ENCODE data around the gene FAM83C.

Gene FAM83C

GRCh38 chr20:35270021-35270902 is 22.0 kb downstream of the FAM83C start:
- TF ChIP-seq CTCF (conservative IDR thresholded peaks at IDR 0.05; ENCODE audit: low read depth, low read length) = no peak
- no peak overlapping the region for H3K4me3 ChIP-seq (IDR thresholded peaks at IDR 0.05; ENCODE audit: insufficient read depth, low read depth, low read length)
- H2AFZ ChIP-seq (ENCODE audit: low read depth) = no peak overlapping the region
- no peaks in the 10 kb centered on the region for H3K4me1 ChIP-seq (ENCODE audit: low read depth, poor library complexity, severe bottlenecking)
- no peaks in the 10 kb centered on the region for H3K27me3 ChIP-seq (ENCODE audit: insufficient read depth, low read depth)
- H4K20me1 ChIP-seq (ENCODE audit: insufficient read depth) = no peaks in the 10 kb centered on the region
- no peak overlapping the region for H3K9ac ChIP-seq
- H3K27ac ChIP-seq = no peak overlapping the region
- H3K4me2 ChIP-seq = no peak overlapping the region
- H3K79me2 ChIP-seq (ENCODE audit: insufficient read depth, low read depth) = no peaks in the 10 kb centered on the region
- H3K36me3 ChIP-seq (ENCODE audit: insufficient read depth) = no peaks in the 10 kb centered on the region

- Histone ChIP-seq H3K27ac (no peak overlapping the region), H3K4me2 (no peak overlapping the region)
Observed at GRCh38 chr20:35269055-35269781, 23.0 kb downstream of the FAM83C start.

GRCh38 chr20:35267092-35267491 is 25.1 kb downstream of the FAM83C start:
- H3K4me3 ChIP-seq (IDR thresholded peaks at IDR 0.05; ENCODE audit: insufficient read depth, low read depth, low read length) = no peak overlapping the region
- no peak overlapping the region for H3K27ac ChIP-seq
- H3K9ac ChIP-seq = no peak overlapping the region
- H3K36me3 ChIP-seq (ENCODE audit: insufficient read depth) = no peaks in the 10 kb centered on the region
- no peaks in the 10 kb centered on the region for H3K27me3 ChIP-seq (ENCODE audit: insufficient read depth, low read depth)
- TF ChIP-seq CTCF (conservative IDR thresholded peaks at IDR 0.05; ENCODE audit: low read depth, low read length) = no peak
- H4K20me1 ChIP-seq (ENCODE audit: insufficient read depth) = no peaks in the 10 kb centered on the region
- no peak overlapping the region for H3K4me2 ChIP-seq
- H2AFZ ChIP-seq (ENCODE audit: low read depth) = no peak overlapping the region
- H3K79me2 ChIP-seq (ENCODE audit: insufficient read depth, low read depth) = no peaks in the 10 kb centered on the region
- H3K4me1 ChIP-seq (ENCODE audit: low read depth, poor library complexity, severe bottlenecking) = no peaks in the 10 kb centered on the region

More at GRCh38 chr20:35269055-35269781, 23.0 kb downstream of the FAM83C start:
- Histone ChIP-seq H3K36me3 (ENCODE audit: insufficient read depth) (no peaks in the 10 kb centered on the region), H3K4me3 (IDR thresholded peaks at IDR 0.05; ENCODE audit: insufficient read depth, low read depth, low read length) (no peak overlapping the region), H3K79me2 (ENCODE audit: insufficient read depth, low read depth) (no peaks in the 10 kb centered on the region), H2AFZ (ENCODE audit: low read depth) (no peak overlapping the region; the same call in 1 of the 2 replicates), H3K4me1 (ENCODE audit: low read depth, poor library complexity, severe bottlenecking) (no peaks in the 10 kb centered on the region), H4K20me1 (ENCODE audit: insufficient read depth) (no peaks in the 10 kb centered on the region), H3K27me3 (ENCODE audit: insufficient read depth, low read depth) (no peaks in the 10 kb centered on the region), H3K9ac (no peak overlapping the region)
- TF ChIP-seq CTCF (conservative IDR thresholded peaks at IDR 0.05; ENCODE audit: low read depth, low read length) = peak; percentile 90

GRCh38 chr20:35264755-35265154 is 27.5 kb downstream of the FAM83C start:
- H3K9ac ChIP-seq = no peak overlapping the region
- no peaks in the 10 kb centered on the region for H3K36me3 ChIP-seq (ENCODE audit: insufficient read depth)
- H3K27me3 ChIP-seq (ENCODE audit: insufficient read depth, low read depth) = no peaks in the 10 kb centered on the region
- no peaks in the 10 kb centered on the region for H3K79me2 ChIP-seq (ENCODE audit: insufficient read depth, low read depth)
- H4K20me1 ChIP-seq (ENCODE audit: insufficient read depth) = no peaks in the 10 kb centered on the region
- no peaks in the 10 kb centered on the region for H3K4me1 ChIP-seq (ENCODE audit: low read depth, poor library complexity, severe bottlenecking)
- no peak overlapping the region for H3K4me3 ChIP-seq (IDR thresholded peaks at IDR 0.05; ENCODE audit: insufficient read depth, low read depth, low read length)
- no peak overlapping the region for H3K27ac ChIP-seq
- no peak overlapping the region for H3K4me2 ChIP-seq
- no peak for TF ChIP-seq CTCF (conservative IDR thresholded peaks at IDR 0.05; ENCODE audit: low read depth, low read length)
- H2AFZ ChIP-seq (ENCODE audit: low read depth) = no peak overlapping the region

Measured in KMS-11 (cell line).